Activated naive CD8-positive, alpha-beta T cell treated with anti-CD3 and anti-CD28 coated beads for 36 hours (primary cell): ENCODE measurements around the gene SLC9A7. TPM values are rescaled to one million over a fixed set of nuclear protein-coding genes. Genes with fewer than 3 reads are reported as not detected.
"Not testable (repeated sequence)": the region's sequence is repeated elsewhere in the genome, so short reads cannot be mapped to it uniquely, and the experiment has no call there.

Source experiments
- DNase-seq: peaks from one replicate; pipeline ENCODE4 v3.0.0; 2021
- H3K27ac Mint-ChIP-seq: one replicate; pipeline ENCODE4 v1.8.0; 2022; ENCODE audit warnings: mild to moderate bottlenecking, moderate library complexity, mixed read lengths
- H3K27me3 Mint-ChIP-seq: one replicate; pipeline ENCODE4 v1.8.0; 2022; ENCODE audit warnings: mild to moderate bottlenecking, mixed read lengths
- H3K36me3 Mint-ChIP-seq: one replicate; pipeline ENCODE4 v1.8.0; 2021; ENCODE audit warnings: mild to moderate bottlenecking, mixed read lengths
- H3K4me1 Mint-ChIP-seq: one replicate; pipeline ENCODE4 v1.8.0; 2021; ENCODE audit warnings: mixed read lengths
- H3K4me3 Mint-ChIP-seq: one replicate; pipeline ENCODE4 v1.8.0; 2022; ENCODE audit warnings: mild to moderate bottlenecking, moderate library complexity, mixed read lengths
- H3K9me3 Mint-ChIP-seq: one replicate; pipeline ENCODE4 v1.8.0; 2022; ENCODE audit warnings: mixed read lengths
- total RNA-seq, 2 experiments: library from RNA; stranded (reverse); gene quantifications; one replicate each; pipeline ENCODE4 v1.2.3, GENCODE V29; 2021

SLC9A7 gene
- 10 to 100 TPM; 11.5 to 12.4 TPM for total RNA-seq

DNA sequence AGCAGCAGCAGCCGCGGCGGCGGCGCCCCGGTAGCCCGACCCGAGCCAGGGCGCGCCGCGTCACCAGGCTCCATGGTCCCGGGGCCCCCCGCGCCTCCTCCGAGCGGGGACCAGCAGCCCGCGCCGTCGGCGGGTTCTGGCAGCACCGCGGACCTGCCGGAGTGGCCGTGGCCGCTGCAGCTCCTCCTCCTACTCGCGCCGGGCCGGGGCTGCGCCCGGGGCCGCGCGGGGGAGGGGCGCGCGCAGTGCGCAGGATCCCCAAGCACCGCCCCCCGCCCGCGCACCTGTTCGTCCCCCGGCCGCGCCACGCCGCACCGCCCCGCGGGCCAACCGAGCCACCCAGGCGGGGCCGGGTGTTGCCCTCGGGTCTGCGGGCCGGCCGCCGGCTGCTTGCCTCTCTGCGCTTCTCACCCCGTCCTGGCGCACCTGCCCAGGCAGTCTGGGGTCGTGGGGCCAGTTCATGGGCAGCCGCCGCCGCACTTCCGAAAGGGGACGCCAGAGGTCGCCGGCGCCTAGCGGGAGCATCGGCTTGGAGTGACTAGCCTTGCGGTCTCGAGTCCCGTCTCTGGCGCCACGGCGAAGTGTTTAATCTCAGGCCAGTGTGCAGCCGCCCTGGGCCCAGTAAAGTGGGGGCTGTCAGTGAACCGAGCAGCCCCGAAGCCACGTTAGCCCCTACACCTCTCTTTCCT is at the start of gene SLC9A7:
Gene SLC9A7, minus strand, starts transcription at position 163 of the 689 bp plus-strand sequence. Its CDS starts 89 bp downstream, at position 74.
- H3K27me3 Mint-ChIP-seq = peaks cover 7% of the 10 kb centered on the region
- peak; percentile 81 for DNase-seq
- H3K9me3 Mint-ChIP-seq = no peaks in the 10 kb centered on the region
- peak within 1 kb of the TSS; percentile 79 for H3K27ac Mint-ChIP-seq
- H3K4me1 Mint-ChIP-seq = peaks cover 15% of the 10 kb centered on the region
- H3K4me3 Mint-ChIP-seq = peak within 1 kb of the TSS; percentile 93
- H3K36me3 Mint-ChIP-seq = peaks cover 3% of the 10 kb centered on the region

DNA sequence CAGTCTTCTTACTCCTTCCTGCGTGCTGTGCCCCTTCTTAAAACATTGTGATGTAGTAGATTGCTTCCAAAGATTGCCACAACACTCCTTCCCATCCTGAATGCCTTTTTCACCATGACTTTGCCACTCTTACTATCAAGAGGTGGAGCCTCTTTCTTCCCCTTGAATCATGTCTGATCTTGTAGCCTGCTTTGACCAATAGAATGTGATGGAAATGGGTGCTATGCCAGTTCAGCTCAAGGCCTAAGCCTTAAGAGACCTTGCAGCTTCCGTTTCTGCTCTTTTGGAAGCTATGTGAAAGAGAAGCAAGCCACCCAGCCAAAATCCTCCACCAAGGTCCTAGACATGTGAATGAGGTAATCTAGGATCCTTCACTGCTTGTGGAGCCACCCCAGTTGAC is 46.4 kb upstream of the SLC9A7 start:
- Mint-ChIP-seq H3K27me3 (peaks cover 5% of the 10 kb centered on the region), H3K4me1 (no peaks in the 10 kb centered on the region), H3K27ac (no peak overlapping the region), H3K4me3 (no peak overlapping the region), H3K9me3 (no peaks in the 10 kb centered on the region), H3K36me3 (no peaks in the 10 kb centered on the region)
- DNase-seq = no peak

DNA sequence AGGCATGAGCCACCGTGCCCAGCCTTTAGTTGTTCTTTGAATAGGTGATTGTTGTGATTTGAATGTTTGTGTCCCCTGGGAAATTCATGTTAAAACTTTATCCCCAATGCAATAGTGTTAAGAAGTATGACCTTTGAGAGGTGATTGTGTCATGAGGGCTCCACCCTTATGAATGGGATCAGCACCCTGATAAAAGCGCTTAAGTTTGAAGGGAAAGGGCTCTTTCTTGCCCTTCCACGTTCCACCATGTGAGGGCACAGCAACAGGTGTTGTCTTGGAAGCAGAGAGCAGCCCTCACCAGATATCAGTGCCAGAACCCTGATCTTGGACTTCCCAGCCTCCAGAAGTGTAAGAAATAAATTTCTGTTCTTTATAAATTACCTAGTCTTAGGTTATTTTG is 44.2 kb upstream of the SLC9A7 start:
- DNase-seq = no peak
- Mint-ChIP-seq H3K27me3 (no peaks in the 10 kb centered on the region), H3K4me1 (no peaks in the 10 kb centered on the region), H3K9me3 (no peaks in the 10 kb centered on the region), H3K36me3 (no peaks in the 10 kb centered on the region), H3K4me3 (no peak overlapping the region), H3K27ac (no peak overlapping the region)

DNA sequence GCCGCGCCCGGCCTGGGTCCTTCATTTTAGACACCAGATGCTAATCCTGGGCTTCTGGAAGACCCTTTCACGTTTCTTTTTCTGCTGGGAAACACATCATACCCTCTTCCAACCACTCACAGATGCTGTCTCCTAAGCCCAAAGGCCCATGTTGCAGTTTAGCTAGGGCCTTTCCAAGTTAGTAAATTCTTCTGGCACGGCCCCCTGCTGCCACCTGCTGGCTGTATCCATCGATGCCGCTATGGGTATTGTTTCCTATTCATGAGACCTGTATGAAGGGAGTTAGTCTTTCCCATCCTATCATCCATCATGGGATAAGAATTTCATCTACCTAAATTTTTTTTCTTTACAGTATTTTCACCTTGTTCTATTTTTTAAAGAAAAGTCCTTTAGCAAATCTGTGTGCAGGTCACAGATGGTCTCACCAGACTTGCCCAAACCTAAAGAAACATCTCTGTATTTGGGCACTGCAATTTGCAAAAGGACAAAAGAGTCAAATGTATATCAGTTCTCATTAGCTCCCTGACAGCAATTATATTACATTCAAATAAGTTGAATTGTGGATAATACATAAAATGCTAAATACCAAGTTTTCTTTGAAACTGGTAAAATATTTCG is 37.8 kb upstream of the SLC9A7 start:
- Mint-ChIP-seq H3K27me3 (no peaks in the 10 kb centered on the region), H3K27ac (no peak overlapping the region), H3K4me1 (peaks cover 15% of the 10 kb centered on the region), H3K36me3 (no peaks in the 10 kb centered on the region), H3K9me3 (no peaks in the 10 kb centered on the region), H3K4me3 (no peak overlapping the region)
- peak; percentile 56 for DNase-seq

DNA sequence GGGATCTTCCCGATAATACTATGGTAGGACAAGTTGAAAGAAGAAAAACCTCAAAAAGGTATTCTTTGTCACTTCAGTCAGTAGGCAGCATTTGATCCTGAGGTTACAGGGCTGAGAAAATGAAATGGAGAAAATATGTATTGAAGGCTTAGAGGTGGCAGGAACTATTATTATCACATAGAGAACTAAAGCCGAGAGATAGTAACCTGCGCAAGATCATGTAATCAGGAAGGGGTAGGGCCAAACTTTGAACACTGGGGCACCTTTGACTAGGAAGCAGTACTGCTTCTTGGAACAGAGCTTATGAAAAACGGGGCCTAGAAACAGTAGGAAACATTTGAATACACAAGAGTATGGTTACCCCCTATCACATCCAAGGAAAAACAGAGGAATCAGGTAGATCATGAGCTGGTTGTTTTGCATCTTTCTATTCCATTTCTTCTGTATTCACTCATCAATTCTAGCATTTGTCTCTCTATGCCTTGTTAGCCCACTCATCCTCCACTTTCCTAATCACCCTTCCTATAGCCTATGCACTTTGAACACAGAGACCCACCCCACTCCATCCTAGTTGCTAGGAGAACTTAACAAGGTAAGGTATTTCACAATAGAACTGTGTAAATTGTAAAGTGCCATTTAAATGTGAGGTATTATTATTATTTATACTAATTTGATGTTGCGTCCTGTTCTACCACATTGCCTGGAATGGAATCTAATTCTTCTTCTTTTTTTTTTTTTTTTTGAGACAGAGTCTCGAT is 34.6 kb upstream of the SLC9A7 start:
- Mint-ChIP-seq H3K4me1 (peaks cover 15% of the 10 kb centered on the region), H3K9me3 (no peaks in the 10 kb centered on the region), H3K4me3 (no peak overlapping the region), H3K27ac (no peak overlapping the region), H3K27me3 (no peaks in the 10 kb centered on the region), H3K36me3 (no peaks in the 10 kb centered on the region)
- no peak for DNase-seq

DNA sequence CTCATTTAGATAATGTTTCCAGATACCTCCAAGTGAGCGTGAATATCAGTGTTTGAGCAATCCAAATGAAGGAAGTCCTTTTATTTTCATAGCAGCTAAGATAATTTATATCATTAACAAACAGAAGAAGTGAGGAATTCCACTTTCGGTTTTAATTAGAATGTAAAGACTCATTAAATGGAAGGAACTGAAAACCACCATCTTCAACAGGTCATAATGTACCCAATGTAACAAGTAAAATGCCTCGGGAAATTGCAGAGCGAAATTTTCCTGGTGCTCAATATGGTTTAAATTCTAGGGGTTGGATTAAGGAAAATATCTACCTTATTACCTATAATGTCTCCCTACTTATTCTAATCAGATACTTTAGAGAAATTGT is 33.9 kb upstream of the SLC9A7 start:
- Mint-ChIP-seq H3K27ac (peak overlapping the region; percentile 34), H3K4me3 (no peak overlapping the region), H3K9me3 (no peaks in the 10 kb centered on the region), H3K27me3 (no peaks in the 10 kb centered on the region), H3K4me1 (peaks cover 15% of the 10 kb centered on the region), H3K36me3 (no peaks in the 10 kb centered on the region)
- DNase-seq = no peak

DNA sequence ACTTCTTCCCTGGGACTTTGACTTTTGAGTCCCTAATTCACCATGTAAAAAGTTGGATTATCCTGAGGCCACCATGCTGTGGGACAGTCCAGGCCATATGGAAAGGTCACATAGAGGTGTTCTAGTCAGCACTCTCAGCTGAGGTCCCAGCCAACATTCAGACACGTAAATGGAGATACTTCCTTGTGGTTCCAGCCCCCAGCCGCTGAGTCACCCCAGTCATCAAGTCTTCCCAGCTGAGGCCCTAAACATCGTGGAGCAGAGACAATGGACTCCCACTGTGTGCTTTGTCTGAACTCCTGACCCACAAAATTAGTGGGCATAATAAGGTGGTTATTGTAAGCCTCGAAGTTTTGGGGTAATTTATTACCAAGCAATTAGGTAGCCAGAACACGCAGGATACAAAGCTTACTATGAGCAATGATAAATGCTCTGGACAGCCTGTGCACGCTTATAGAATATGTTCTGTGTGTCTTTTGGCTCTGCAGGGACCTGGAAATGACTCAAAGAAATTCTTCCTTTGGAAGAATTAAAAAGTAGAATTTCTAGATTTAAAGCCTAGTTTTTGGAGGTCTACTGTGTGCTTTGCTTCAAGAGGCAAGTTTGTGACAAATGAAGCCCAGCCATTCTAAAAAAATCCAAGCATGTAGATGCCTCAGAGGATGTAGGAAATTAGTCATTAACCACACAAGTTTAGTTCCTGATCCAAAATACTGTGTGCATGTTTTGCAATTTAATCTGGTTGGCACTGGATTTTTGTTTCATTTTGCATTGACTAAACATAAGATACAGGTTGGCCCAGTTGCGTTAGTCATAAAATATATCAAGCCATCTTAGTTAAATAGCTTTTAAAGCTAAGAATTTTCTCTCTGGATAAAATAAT is 33.2 kb upstream of the SLC9A7 start:
- Mint-ChIP-seq H3K27ac (peak overlapping the region; percentile 34), H3K4me3 (no peak overlapping the region), H3K9me3 (no peaks in the 10 kb centered on the region), H3K36me3 (no peaks in the 10 kb centered on the region), H3K4me1 (peaks cover 15% of the 10 kb centered on the region), H3K27me3 (no peaks in the 10 kb centered on the region)
- DNase-seq = peak; percentile 5

DNA sequence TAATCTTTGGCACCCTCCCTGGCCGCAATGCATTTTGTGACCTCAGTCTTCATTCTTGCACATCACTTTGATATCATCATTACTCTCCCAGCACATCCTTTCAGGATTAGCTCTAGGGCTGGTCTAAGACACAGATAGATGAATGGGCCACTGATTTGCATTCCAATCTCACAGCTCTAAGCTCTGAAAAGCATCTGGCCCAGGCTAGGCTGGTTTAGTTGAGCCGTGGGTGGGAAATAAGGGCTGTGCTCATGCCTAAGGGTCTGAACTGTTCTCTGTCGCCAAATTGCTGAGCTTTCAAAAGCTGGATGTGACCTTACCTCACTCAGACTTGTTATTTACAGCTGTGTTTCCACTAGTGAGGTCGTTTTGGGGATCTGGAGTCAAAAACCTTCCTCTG is 30.0 kb upstream of the SLC9A7 start:
- no peaks in the 10 kb centered on the region for H3K9me3 Mint-ChIP-seq
- H3K27me3 Mint-ChIP-seq = no peaks in the 10 kb centered on the region
- no peaks in the 10 kb centered on the region for H3K36me3 Mint-ChIP-seq
- no peak overlapping the region for H3K27ac Mint-ChIP-seq
- no peak overlapping the region for H3K4me3 Mint-ChIP-seq
- peaks cover 15% of the 10 kb centered on the region for H3K4me1 Mint-ChIP-seq
- no peak for DNase-seq

DNA sequence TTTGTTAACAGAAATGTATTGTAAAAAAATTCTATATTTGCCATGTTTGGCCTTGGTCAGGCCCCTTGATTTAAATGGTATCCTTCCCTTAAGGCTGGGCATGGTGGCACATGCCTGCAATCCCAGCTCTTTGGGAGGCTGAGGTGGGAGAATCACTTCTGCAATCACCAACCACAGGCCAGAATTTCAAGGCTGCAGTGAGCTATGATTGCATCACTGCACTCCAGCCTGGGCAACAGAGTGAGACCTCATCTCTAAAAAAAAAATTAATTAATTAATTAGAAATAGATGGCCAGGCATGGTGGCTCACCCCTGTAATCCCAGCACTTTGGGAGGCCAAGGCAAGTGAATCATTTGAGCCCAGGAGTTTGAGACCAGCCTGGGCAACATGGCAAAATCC is 25.5 kb upstream of the SLC9A7 start:
- not testable (repeated sequence) for H3K27ac Mint-ChIP-seq, H3K4me1 Mint-ChIP-seq, DNase-seq, H3K9me3 Mint-ChIP-seq, H3K4me3 Mint-ChIP-seq, H3K36me3 Mint-ChIP-seq, H3K27me3 Mint-ChIP-seq

DNA sequence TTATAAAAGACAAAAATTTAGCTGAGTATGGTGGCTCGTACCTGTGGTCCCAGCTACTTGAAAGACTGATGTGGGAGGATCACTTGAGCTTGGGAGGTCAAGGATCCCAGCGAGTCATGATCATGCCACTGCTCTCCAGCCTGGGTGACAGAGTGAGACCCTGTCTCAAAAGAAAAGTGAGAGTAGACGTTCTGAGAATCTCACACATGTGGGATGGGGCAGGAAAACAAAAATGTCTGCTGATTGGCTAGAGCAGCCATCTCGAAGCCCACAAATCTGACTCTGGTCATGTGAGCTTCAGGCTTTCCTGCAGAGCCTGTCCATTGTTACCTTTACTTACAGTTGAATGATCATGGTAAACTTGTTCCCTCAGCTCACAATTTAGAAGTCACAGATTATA is 23.1 kb upstream of the SLC9A7 start:
- no peak overlapping the region for H3K27ac Mint-ChIP-seq
- peaks cover 8% of the 10 kb centered on the region for H3K27me3 Mint-ChIP-seq
- no peaks in the 10 kb centered on the region for H3K36me3 Mint-ChIP-seq
- H3K4me1 Mint-ChIP-seq = peaks cover 10% of the 10 kb centered on the region
- H3K4me3 Mint-ChIP-seq = no peak overlapping the region
- no peaks in the 10 kb centered on the region for H3K9me3 Mint-ChIP-seq
- no peak for DNase-seq

DNA sequence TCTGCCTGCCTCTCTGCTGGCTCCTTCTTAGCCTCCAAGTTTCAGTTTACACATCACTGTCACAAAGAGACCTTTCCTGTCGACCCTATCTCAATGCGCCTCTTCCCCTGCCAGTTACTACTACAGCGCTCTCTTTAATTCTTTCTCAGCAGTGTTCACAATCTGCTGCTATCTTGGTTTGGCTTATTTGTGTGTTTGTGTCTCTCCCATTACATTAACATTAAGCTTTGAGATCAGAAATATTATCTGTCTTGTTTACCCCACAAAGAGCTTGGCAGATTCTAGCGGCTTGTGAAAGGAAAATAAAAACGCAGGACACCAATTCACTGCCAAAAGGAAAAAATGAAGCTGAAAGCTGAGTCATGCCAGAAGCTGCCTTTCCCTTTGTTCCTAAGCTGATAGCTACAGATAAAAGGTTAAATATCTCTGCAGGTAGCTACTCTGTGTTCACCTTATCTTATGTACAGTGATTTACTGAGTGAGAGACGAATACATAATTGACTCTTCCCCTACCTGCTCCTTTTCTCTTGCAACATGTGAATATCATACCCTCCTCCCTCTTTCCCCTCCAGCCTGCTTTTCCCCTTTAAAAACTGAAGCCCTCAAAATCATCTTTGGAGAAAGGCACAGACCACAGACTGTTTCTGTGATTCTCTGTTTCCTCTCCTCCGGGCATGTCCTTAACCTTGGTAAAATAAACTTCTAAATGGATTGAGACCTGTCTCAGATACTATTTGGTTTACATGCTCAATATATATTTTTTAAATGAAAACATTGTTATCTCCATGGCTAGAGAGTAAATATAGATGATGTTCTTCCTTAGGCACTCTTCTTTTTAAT is 19.3 kb upstream of the SLC9A7 start:
- Mint-ChIP-seq H3K27me3 (peaks cover 8% of the 10 kb centered on the region), H3K4me3 (peak overlapping the region; percentile 15), H3K9me3 (no peaks in the 10 kb centered on the region), H3K36me3 (no peaks in the 10 kb centered on the region), H3K27ac (no peak overlapping the region), H3K4me1 (peaks cover 10% of the 10 kb centered on the region)
- no peak for DNase-seq

DNA sequence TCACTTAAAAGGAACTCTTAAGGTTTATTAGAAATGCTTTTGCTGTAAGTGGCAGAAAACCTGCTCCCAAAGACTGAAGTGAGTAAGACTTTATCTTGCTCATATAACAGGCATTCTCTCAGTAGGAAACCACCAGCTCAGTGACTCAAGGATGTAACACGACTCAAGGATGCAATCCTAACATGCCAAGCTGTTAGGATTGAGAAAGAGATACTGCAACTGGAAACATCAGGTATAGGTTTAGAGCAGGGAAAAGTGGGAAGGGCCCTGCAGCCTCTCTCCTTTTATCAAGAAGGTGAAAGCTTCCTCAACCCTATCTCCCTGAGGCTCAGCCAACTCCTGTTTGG is 11.9 kb upstream of the SLC9A7 start:
- no peaks in the 10 kb centered on the region for H3K36me3 Mint-ChIP-seq
- H3K27ac Mint-ChIP-seq = no peak overlapping the region
- H3K27me3 Mint-ChIP-seq = no peaks in the 10 kb centered on the region
- DNase-seq = no peak
- H3K9me3 Mint-ChIP-seq = no peaks in the 10 kb centered on the region
- no peak overlapping the region for H3K4me3 Mint-ChIP-seq
- H3K4me1 Mint-ChIP-seq = no peaks in the 10 kb centered on the region

DNA sequence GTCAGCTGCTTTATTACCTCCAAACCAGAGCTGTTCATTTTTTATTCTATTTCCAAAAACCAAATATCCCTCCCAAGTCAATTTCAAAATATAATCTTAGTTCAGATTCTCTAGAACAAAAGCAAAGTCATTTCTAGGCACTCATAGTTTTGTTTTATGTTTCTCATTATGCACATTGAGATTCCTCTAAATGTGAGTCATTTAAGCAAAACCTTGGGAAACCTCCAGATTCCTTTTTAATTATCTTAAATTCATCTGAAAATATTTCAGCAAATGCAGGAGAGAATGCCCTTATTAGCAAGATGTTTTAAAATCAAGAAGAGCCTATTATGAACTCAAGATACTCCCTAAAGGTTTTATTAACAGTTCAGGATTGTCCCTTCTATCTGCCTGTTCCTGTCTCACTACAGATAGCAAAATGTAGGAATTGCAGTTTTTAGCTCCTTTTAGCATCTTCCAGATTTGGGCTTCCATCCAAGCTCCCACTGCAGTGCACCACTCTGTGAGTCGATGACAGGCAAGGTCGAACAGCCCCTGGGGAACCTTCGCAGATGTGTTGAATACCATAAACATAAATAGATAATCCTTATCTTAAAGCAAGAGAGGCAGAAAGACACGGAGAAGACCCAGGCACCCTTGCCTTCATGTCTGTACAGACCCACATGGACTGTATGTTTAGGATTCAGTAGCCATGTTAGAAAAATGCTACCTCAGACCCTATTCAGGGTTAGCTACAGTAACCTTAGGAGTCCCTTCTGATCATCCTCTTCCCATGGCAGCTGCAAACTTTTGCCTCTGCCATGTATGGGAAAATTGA is 11.3 kb upstream of the SLC9A7 start:
- Mint-ChIP-seq H3K36me3 (no peaks in the 10 kb centered on the region), H3K4me1 (no peaks in the 10 kb centered on the region), H3K27ac (no peak overlapping the region), H3K4me3 (no peak overlapping the region), H3K9me3 (no peaks in the 10 kb centered on the region), H3K27me3 (no peaks in the 10 kb centered on the region)
- no peak for DNase-seq

DNA sequence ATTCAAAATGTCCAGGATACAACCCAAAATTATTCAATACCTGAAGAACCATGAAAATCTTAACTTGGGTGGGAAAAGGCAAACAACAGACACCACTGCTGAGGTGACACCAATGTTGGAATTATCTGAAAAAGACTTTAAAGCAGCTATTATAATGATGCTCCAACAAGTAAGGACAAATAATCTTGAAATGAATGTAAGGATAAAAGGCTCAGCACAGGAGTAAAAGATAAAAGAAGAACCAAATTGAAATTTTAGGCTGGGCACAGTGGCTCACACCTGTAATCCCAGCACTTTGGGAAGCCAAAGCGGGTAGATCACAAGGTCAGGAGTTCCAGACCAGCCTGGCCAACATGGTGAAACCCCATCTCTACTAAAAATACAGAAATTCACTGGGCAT is 4.0 kb upstream of the SLC9A7 start:
- Mint-ChIP-seq H3K4me3 (no peak overlapping the region), H3K9me3 (no peaks in the 10 kb centered on the region)
- no peak for DNase-seq

More for the DNA sequence above, 4.0 kb upstream of the SLC9A7 start:
- peaks cover 7% of the 10 kb centered on the region for H3K27me3 Mint-ChIP-seq
- H3K4me1 Mint-ChIP-seq = peaks cover 3% of the 10 kb centered on the region
- H3K36me3 Mint-ChIP-seq = no peaks in the 10 kb centered on the region
- H3K27ac Mint-ChIP-seq = no peak overlapping the region
